Activated T-cell treated with anti-CD3 and anti-CD28 coated beads for 24 hours (primary cell): ENCODE data around the gene RASGEF1B.

ENCODE experiments used
- DNase-seq: peaks from one replicate; pipeline ENCODE4 v3.0.0-alpha.2; 2020; ENCODE audit warnings: low read depth

RASGEF1B gene

DNA sequence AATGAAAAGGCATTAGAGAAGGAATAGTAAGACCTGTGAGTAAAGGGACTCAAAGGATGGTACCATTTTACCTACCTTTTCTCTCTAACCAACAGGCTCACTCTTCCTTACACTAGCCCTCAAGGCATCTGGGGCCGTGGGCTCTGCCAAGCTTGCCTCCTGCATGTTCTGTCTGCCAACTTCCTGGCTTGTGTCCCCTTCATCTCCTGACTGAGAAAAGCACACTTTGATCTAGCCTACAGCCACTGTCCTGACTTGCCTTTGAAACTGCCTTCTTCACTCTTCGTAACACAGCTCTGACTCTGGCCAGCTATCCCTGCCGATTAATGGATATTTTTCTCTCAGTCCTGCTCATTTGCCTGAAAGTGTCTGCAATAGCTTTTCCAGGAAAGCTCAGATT, 76.5 kb downstream of the RASGEF1B start:
- no peak for DNase-seq

DNA sequence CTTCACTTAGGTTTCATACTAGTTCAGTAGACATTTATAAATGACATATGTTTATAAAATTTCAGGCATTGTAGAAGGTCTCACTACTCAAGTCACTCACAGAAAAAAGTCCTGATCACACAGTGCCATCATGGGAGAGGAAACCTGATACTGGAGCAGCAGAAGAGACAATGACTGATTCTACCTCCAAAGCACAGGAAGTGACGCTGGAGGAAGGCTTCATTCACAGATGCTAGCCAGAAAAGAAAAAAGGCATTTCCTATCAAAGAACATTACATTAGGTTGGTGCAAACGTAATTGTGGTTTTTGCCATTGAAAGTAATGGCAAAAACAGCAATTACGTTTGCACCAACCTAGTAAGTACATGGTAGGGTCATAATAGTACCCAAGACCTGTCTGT, 79.5 kb downstream of the RASGEF1B start:
- DNase-seq: no peak

DNA sequence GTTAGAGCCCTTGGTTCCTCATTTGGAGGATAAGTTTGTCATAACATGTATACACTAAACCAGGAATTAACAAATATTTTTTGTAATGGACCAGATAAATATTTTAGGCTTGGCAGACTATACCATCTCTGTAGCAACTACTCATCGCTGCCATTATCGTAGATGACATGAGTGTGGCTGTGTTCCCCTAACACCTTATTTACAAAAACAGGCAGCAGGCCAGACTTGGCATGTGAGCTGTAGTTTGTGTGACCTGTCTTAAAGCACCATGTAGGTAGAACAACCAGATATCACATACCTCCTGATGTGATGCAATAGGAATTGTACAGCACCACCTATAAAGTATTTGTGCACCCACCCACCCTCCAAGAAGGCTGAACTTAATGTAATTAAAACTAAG, 82.0 kb downstream of the RASGEF1B start:
- DNase-seq: no peak

GRCh38 chr4:81380437-81380836, 91.3 kb downstream of the RASGEF1B start:
- DNase-seq: no peak

GRCh38 chr4:81378386-81378785, 93.3 kb downstream of the RASGEF1B start:
- no peak for DNase-seq

GRCh38 chr4:81377191-81377590, 94.5 kb downstream of the RASGEF1B start:
- DNase-seq: no peak

GRCh38 chr4:81376720-81377119, 95.0 kb downstream of the RASGEF1B start:
- no peak for DNase-seq
